Upper lobe of left lung (tissue), 4 donors: Measurements from ENCODE around the gene PRKN.

Experiments
- EP300 ChIP-seq, 4 donors: sonication (generic); formaldehyde crosslinking; IDR thresholded peaks; one replicate each; pipeline ENCODE4 v1.5.1; 2017; ENCODE audit warnings: antibody characterized with exemption in 4 of 4, control low read depth in 2 of 4
- POLR2A ChIP-seq, 4 donors: fragments of 450-650 bp; IDR thresholded peaks; one replicate each; pipeline ENCODE4 v1.5.1; 2016 to 2017; ENCODE audit warnings: antibody characterized with exemption in 4 of 4, mild to moderate bottlenecking in 2 of 4
- POLR2AphosphoS5 ChIP-seq, 2 donors: sonication (generic); formaldehyde crosslinking; IDR thresholded peaks; one replicate each; pipeline ENCODE4 v1.5.1; 2017; ENCODE audit warnings: antibody characterized with exemption in 2 of 2
- TF ChIP-seq, protein P1 (sequence below), 6 experiments: fragments of 450-650 bp in 4 of 6; fragments of 200-600 bp in 2 of 6; sonication (generic) in 2 of 6; IDR thresholded peaks; one replicate each; pipeline ENCODE4 v1.5.1; 2016 to 2019; ENCODE audit warnings: antibody characterized with exemption in 6 of 6

DNA sequence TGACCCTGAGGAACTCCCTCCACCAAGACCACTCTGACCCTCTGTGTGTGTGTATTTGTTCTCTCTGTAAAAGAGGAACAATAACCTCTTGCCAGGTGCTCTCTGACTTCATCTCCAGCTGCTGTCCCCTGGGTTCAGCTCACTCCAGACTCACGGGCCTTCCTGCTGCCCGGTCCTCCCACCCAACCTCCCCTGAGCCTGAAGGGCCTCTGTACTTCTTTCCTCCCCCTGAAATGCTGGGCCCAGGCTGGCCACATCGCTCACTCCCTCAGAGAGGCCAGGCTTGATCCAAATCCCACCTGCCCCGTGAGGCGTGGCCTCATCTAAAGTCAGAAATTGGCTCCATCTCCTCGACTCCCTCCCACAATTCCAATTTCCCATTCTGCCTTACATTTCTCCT is 202.4 kb downstream of the PRKN start:
- no peak for TF ChIP-seq POLR2A (IDR thresholded peaks at IDR 0.05)
- no peak for TF ChIP-seq POLR2AphosphoS5 (IDR thresholded peaks at IDR 0.05)
- TF ChIP-seq, protein P1, sequence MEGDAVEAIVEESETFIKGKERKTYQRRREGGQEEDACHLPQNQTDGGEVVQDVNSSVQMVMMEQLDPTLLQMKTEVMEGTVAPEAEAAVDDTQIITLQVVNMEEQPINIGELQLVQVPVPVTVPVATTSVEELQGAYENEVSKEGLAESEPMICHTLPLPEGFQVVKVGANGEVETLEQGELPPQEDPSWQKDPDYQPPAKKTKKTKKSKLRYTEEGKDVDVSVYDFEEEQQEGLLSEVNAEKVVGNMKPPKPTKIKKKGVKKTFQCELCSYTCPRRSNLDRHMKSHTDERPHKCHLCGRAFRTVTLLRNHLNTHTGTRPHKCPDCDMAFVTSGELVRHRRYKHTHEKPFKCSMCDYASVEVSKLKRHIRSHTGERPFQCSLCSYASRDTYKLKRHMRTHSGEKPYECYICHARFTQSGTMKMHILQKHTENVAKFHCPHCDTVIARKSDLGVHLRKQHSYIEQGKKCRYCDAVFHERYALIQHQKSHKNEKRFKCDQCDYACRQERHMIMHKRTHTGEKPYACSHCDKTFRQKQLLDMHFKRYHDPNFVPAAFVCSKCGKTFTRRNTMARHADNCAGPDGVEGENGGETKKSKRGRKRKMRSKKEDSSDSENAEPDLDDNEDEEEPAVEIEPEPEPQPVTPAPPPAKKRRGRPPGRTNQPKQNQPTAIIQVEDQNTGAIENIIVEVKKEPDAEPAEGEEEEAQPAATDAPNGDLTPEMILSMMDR (IDR thresholded peaks at IDR 0.05) = no peak
- no peak for TF ChIP-seq EP300 (IDR thresholded peaks at IDR 0.05)
